ENCODE results near the gene TLE3.

TLE3 gene

GRCh38 chr15:70067011-70067410, 30.7 kb downstream of the TLE3 start:
- DNase-seq (ENCODE audit: low read depth in 1 of 2, low spot score in 1 of 2) = no peak
- no peak for TF ChIP-seq JUND (IDR thresholded peaks at IDR 0.05; ENCODE audit: low read depth)
- in situ Hi-C loops (cut with HindIII; ENCODE audit: low pct_unique_long_range_greater_than_20kb, low sequenced_read_pairs) = no loop called here

GRCh38 chr15:70066447-70066846, 31.3 kb downstream of the TLE3 start:
- no peak for TF ChIP-seq JUND (IDR thresholded peaks at IDR 0.05; ENCODE audit: low read depth)
- in situ Hi-C loops (cut with HindIII; ENCODE audit: low pct_unique_long_range_greater_than_20kb, low sequenced_read_pairs) = no loop called here
- no peak for DNase-seq (ENCODE audit: low read depth in 1 of 2, low spot score in 1 of 2)

DNA sequence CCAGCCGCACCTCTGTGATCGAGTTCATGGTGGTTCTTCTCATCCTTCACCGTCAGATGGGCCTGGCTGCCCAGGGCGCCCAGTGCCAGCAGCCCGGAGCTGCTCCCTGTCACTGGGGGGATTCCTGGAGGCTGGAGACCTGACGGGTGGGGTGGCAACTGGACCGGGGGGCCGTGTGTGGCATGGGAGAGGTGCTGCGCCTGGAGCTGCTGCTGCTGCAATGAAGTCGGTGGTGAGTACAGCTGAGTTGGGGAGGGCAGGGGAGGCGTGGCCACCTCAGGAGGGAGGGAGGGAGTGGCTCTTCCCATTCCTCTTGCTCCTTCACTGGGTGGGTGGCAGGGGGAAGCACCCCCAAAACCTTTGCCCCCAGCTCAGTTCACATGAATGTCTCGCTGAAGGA, 31.7 kb downstream of the TLE3 start:
- no peak for TF ChIP-seq JUND (IDR thresholded peaks at IDR 0.05; ENCODE audit: low read depth)
- in situ Hi-C loops (cut with HindIII; ENCODE audit: low pct_unique_long_range_greater_than_20kb, low sequenced_read_pairs) = no loop called here
- no peak for DNase-seq (ENCODE audit: low read depth in 1 of 2, low spot score in 1 of 2)

GRCh38 chr15:70065006-70065722, 32.6 kb downstream of the TLE3 start:
- in situ Hi-C loops (cut with HindIII; ENCODE audit: low pct_unique_long_range_greater_than_20kb, low sequenced_read_pairs) = no loop called here
- DNase-seq (ENCODE audit: low read depth in 1 of 2, low spot score in 1 of 2) = no peak
- TF ChIP-seq JUND (IDR thresholded peaks at IDR 0.05; ENCODE audit: low read depth) = no peak

DNA sequence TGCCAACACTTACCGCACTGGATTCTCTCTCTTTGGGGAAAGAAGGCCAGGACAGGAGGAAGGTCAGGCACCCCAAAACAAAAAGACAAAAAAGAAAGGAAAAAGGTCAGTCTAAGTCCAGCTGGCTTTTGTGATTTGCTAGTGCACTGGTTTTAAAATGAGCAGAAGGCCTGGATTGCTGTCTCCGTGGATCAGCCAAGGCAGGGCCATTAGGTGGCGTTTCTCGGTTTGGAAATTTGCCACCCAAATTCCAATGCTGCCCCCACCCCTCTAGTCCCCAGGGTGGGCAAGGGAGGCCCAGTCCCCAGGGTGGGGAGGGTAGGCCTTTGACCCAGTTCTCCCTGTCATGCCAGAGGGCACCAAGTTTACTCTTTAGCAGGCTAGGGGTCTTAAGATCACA, 33.3 kb downstream of the TLE3 start:
- TF ChIP-seq JUND (IDR thresholded peaks at IDR 0.05; ENCODE audit: low read depth) = no peak
- no peak for DNase-seq (ENCODE audit: low read depth in 1 of 2, low spot score in 1 of 2)
- in situ Hi-C loops (cut with HindIII; ENCODE audit: low pct_unique_long_range_greater_than_20kb, low sequenced_read_pairs) = no loop called here

- TF ChIP-seq JUND (IDR thresholded peaks at IDR 0.05; ENCODE audit: low read depth) = no peak
- no peak for DNase-seq (ENCODE audit: low read depth in 1 of 2, low spot score in 1 of 2)
- in situ Hi-C loops (cut with HindIII; ENCODE audit: low pct_unique_long_range_greater_than_20kb, low sequenced_read_pairs) = no loop called here
Observed at GRCh38 chr15:70063980-70064379, 33.7 kb downstream of the TLE3 start.

DNA sequence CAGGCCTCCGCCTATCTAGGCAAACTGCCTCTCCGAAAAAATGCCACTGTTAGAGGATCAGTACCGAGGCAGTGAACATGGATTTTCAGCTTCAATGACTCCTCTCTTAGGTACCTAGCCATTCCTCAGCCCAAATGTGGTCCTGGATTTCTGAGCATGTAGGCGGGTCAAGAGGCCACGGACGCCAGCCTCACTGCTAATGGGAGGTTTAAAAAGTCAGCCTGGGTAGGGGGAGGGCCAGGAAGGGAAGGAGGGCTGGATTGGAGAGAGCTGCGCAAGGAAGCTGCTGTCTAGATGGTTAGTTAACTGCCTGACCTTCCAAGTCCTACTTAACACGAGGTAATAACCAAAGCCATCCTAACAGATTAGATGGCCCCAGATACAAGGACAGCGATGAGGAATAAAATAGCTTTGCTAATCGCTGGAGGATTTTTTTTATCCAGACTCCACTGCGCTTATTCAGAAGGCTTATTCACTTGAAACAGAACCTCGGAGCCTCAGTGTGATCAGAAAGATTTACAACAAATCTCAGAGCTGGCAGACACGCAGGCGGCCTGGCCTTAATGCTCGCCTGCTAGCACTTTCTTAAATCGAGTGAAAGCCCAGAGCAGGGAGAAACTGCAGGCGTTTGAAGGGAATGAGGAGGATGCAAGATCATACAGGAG, 34.3 kb downstream of the TLE3 start:
- DNase-seq (ENCODE audit: low read depth in 1 of 2, low spot score in 1 of 2) = no peak
- TF ChIP-seq JUND (IDR thresholded peaks at IDR 0.05; ENCODE audit: low read depth) = no peak
- in situ Hi-C loops (cut with HindIII; ENCODE audit: low pct_unique_long_range_greater_than_20kb, low sequenced_read_pairs) = no loop called here

DNA sequence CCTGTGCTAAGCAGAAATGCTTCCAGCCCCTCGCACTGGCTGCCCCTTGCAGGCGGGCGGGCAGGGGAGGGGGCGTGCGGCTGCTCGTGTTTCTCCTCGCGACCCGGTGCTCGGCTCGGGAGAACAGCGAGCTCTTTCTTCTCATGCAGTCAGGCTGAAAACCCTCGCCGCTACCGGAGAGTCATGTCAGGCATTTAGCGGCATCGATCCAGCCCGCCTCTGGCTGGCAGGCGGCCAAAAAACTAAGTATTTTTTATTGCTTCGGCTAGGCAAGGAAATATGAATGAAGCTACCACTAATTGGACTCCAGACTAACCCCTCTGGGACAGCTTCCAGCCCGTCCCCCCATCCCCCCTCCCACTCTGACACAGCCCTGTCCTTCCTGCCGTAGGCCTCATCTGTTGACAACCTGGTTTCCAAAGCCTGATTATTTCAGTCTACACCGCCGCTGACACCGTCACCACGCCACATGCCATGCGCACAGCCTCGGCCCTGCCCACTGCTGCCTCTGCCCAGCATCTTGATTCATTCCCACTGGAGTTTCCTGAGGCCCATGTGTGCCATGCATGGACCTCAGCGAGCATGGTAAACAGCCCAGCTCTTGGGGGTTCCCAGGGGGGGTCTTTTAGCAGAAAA, 35.3 kb downstream of the TLE3 start:
- in situ Hi-C loops (cut with HindIII; ENCODE audit: low pct_unique_long_range_greater_than_20kb, low sequenced_read_pairs) = no loop called here
- no peak for DNase-seq (ENCODE audit: low read depth in 1 of 2, low spot score in 1 of 2)
- no peak for TF ChIP-seq JUND (IDR thresholded peaks at IDR 0.05; ENCODE audit: low read depth)

DNA sequence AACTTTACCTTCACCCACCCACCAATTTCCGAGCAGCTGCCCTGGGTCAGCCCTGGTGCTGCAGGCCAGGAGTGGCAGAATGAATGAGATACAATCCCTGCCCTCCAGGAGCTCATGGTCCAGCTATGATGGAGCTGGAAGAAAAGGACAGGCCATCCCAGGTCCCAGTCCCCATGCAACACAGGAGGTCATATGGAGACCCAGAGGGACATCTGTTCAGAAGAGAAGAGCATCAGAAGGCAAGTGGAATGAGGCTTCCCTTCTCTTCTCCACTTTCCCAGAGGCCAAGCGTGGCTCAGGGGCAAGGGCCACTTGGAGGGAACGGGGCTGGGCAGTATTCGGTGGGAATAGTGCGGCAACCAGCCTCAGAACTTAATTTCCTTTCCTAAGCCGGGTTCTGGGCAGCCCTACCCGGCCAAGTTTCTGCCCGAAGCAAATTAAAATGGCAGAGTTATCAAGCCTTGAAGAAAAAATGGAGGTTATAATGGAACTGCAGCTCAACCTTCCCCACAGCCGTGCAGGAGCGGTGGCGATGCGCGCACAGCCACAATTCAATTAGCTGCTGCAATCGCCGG, 35.9 kb downstream of the TLE3 start:
- TF ChIP-seq JUND (IDR thresholded peaks at IDR 0.05; ENCODE audit: low read depth) = no peak
- no peak for DNase-seq (ENCODE audit: low read depth in 1 of 2, low spot score in 1 of 2)

DNA sequence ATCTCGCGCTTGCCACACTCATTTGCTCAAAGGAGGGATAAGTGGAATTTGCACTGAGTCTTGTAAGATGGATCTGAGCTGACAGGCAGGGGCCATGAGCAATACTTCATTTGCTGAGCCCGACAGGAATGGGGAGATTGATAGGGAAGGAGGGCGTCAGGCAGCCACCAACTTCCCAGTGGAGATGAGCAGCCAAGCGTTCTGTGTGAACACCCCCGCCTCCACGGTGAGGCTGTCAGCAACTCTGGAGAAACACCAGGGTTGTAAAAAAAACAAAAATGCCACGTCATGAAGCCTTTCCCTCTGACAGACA, 36.8 kb downstream of the TLE3 start:
- no peak for TF ChIP-seq JUND (IDR thresholded peaks at IDR 0.05; ENCODE audit: low read depth)
- DNase-seq (ENCODE audit: low read depth in 1 of 2, low spot score in 1 of 2) = no peak
- in situ Hi-C loops (cut with HindIII; ENCODE audit: low pct_unique_long_range_greater_than_20kb, low sequenced_read_pairs) = no loop called here

More for the DNA sequence above, 35.9 kb downstream of the TLE3 start:
- in situ Hi-C loops (cut with HindIII; ENCODE audit: low pct_unique_long_range_greater_than_20kb, low sequenced_read_pairs) = no loop called here

- in situ Hi-C loops (cut with HindIII; ENCODE audit: low pct_unique_long_range_greater_than_20kb, low sequenced_read_pairs) = no loop called here
- no peak for TF ChIP-seq JUND (IDR thresholded peaks at IDR 0.05; ENCODE audit: low read depth)
- no peak for DNase-seq (ENCODE audit: low read depth in 1 of 2, low spot score in 1 of 2)
Observed at GRCh38 chr15:70060214-70060992, 37.3 kb downstream of the TLE3 start.

DNA sequence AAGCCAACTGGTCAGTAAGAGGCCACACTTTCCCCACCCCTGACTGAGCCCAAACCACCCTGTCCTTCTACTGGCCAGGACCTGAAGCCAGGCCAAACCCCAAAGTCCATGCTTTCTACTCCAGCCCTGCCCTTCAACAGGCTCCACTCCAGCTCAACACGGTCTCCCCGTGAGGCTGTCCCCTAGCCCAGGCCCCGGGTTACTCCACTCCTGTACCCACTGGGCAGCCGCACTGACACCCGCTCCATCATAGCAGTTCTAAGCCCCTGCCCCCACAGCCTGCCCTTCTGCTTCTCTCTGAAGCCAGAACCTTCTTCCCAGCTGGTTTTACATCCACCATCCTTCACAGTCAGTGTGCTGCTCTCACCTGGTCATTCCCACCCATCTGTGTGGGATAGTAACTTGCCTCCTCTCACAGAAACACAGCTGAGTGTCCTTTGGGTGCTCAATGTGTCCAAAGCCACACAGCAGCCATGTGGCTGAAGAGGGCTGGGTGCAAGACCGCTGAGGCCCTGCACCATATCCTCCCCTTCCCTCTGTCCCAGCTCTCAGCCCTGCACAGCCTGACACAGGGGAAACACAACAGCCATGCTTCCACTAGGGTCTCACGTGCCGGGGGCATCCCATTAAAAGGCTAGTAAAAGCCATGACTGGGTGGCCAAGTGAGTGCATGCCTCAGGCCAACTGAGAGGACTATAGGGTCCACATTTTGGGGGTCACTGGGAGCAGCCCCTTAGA, 38.1 kb downstream of the TLE3 start:
- DNase-seq (ENCODE audit: low read depth in 1 of 2, low spot score in 1 of 2) = no peak
- TF ChIP-seq JUND (IDR thresholded peaks at IDR 0.05; ENCODE audit: low read depth) = no peak
- in situ Hi-C loops (cut with HindIII; ENCODE audit: low pct_unique_long_range_greater_than_20kb, low sequenced_read_pairs) = no loop called here

All from T47D (cell line).